Measurements from ENCODE around the gene PCBP4. TPM values are rescaled to one million over a fixed set of nuclear protein-coding genes. Genes with fewer than 3 reads are reported as not detected.
A peak's percentile ranks its signal among the peaks of the same experiment; 100 is the strongest.

The PCBP4 gene
- total RNA-seq, 1 experiment from 2014 or later: 45.8 TPM

GRCh38 chr3:51997172-51997571 lies 29.9 kb upstream of the PCBP4 start:
- Histone ChIP-seq H3K27me3 (ENCODE audit: low read length) (no peaks in the 10 kb centered on the region), H4K20me1 (ENCODE audit: low read length) (0 out of 2 replicates have a peak, but pooled peaks cover 4% of the 10 kb centered on the region), H3K4me1 (ENCODE audit: insufficient read depth, low read length) (peaks cover 22% of the 10 kb centered on the region), H3K79me2 (ENCODE audit: low read length) (peaks cover 31% of the 10 kb centered on the region), H2AFZ (ENCODE audit: low read length) (no peak overlapping the region), H3K27ac (ENCODE audit: low read length) (no peak overlapping the region), H3K9me3 (ENCODE audit: low read length) (no peaks in the 10 kb centered on the region), H3F3A (ENCODE audit: low read length, unreplicated experiment) (peaks cover 17% of the 10 kb centered on the region), H3K4me2 (ENCODE audit: low read length) (no peak overlapping the region), H3K36me3 (ENCODE audit: low read depth, low read length) (peaks cover 27% of the 10 kb centered on the region), H3K4me3 (ENCODE audit: low read length) (no peak overlapping the region), H3K9ac (ENCODE audit: low read length) (no peak overlapping the region), H3K9me2 (replicated peaks; ENCODE audit: low read length) (no peaks in the 10 kb centered on the region)
- ATAC-seq: no peak
- ChIA-PET POLR2A (ENCODE audit: unreplicated experiment) (interaction anchor here (0.6 kb wide), 2 partner anchors 33 to 49 kb away, joined by 3 to 4 read pairs; no protein-coding TSS in a partner anchor), CTCF (interaction anchor here (0.6 to 1.0 kb wide), 3 partner anchors 23 to 148 kb away, joined by 3 to 4 read pairs (median 3); partner anchors contain the start of gene ABHD14B)
- no peak for TF ChIP-seq EZH2 (IDR thresholded peaks at IDR 0.05; ENCODE audit: low read length, unreplicated experiment)
- no peak for TF ChIP-seq CTCF (conservative IDR thresholded peaks at IDR 0.05; ENCODE audit: low read depth, low read length)
- no peak for TF ChIP-seq EZH2phosphoT487 (IDR thresholded peaks at IDR 0.05; ENCODE audit: borderline replicate concordance, low read length)
- BruUV-seq (replicated peaks): no TSS peak
- no peak for DNase-seq
- intact Hi-C loops (cut with micrococcal nuclease): no loop called here

GRCh38 chr3:51995346-51996163 lies 28.3 kb upstream of the PCBP4 start, which contains the start of gene RPL29:
RPL29 (minus strand) TSS chr3:51995895; CDS start chr3:51995461, 434 bp downstream.
- peak; percentile 96 for DNase-seq
- POLR2A ChIA-PET (ENCODE audit: unreplicated experiment): interaction anchor here (0.6 to 1.0 kb wide), 8 partner anchors 13 to 344 kb away, joined by 3 to 5 read pairs (median 4); partner anchors contain the start of genes ABHD14B, ACY1, DUSP7 and POC1A
- H3K27me3 ChIP-seq (ENCODE audit: low read length): no peaks in the 10 kb centered on the region
- H3K4me2 ChIP-seq (ENCODE audit: low read length): peak within 1 kb of the TSS; percentile 93
- H3F3A ChIP-seq (ENCODE audit: low read length, unreplicated experiment): peaks cover 18% of the 10 kb centered on the region
- peak within 1 kb of the TSS; percentile 58 for H3K27ac ChIP-seq (ENCODE audit: low read length)
- peak; percentile 77 for ATAC-seq
- peak within 1 kb of the TSS; percentile 93 for H3K4me3 ChIP-seq (ENCODE audit: low read length)
- TF ChIP-seq EZH2phosphoT487 (IDR thresholded peaks at IDR 0.05; ENCODE audit: borderline replicate concordance, low read length) (no peak), EZH2 (IDR thresholded peaks at IDR 0.05; ENCODE audit: low read length, unreplicated experiment) (no peak), CTCF (conservative IDR thresholded peaks at IDR 0.05; ENCODE audit: low read depth, low read length) (no peak)
- H3K4me1 ChIP-seq (ENCODE audit: insufficient read depth, low read length): peaks cover 22% of the 10 kb centered on the region
- CTCF ChIA-PET: interaction anchor here (0.5 to 1.0 kb wide), 3 partner anchors 22 to 61 kb away, joined by 3 to 6 read pairs (median 3); partner anchors contain the start of genes ABHD14B and DUSP7
- no peaks in the 10 kb centered on the region for H3K9me3 ChIP-seq (ENCODE audit: low read length)
- 0 out of 2 replicates have a peak, but pooled peaks cover 4% of the 10 kb centered on the region for H4K20me1 ChIP-seq (ENCODE audit: low read length)
- BruUV-seq (replicated peaks): TSS peak; percentile 52
- peaks cover 29% of the 10 kb centered on the region for H3K36me3 ChIP-seq (ENCODE audit: low read depth, low read length)
- H2AFZ ChIP-seq (ENCODE audit: low read length): peak within 1 kb of the TSS; percentile 34
- intact Hi-C loops (cut with micrococcal nuclease): loop anchor here (1.0 kb wide), 1 partner anchor 53 kb away; the partner anchor contains the start of gene PARP3
- H3K9me2 ChIP-seq (replicated peaks; ENCODE audit: low read length): no peaks in the 10 kb centered on the region
- peak within 1 kb of the TSS; percentile 99 for H3K9ac ChIP-seq (ENCODE audit: low read length)
- H3K79me2 ChIP-seq (ENCODE audit: low read length): peaks cover 32% of the 10 kb centered on the region

Measured in PC-3 (cell line).